NCI-H1436 treated with DMSO at 0.1 percent for 48 hours (cell line): ENCODE measurements around the gene CELSR1.

Experiments
- DNase-seq: peaks from one replicate; lab custom pipeline; 2025; lab: John Stamatoyannopoulos, UW

The CELSR1 gene

DNA sequence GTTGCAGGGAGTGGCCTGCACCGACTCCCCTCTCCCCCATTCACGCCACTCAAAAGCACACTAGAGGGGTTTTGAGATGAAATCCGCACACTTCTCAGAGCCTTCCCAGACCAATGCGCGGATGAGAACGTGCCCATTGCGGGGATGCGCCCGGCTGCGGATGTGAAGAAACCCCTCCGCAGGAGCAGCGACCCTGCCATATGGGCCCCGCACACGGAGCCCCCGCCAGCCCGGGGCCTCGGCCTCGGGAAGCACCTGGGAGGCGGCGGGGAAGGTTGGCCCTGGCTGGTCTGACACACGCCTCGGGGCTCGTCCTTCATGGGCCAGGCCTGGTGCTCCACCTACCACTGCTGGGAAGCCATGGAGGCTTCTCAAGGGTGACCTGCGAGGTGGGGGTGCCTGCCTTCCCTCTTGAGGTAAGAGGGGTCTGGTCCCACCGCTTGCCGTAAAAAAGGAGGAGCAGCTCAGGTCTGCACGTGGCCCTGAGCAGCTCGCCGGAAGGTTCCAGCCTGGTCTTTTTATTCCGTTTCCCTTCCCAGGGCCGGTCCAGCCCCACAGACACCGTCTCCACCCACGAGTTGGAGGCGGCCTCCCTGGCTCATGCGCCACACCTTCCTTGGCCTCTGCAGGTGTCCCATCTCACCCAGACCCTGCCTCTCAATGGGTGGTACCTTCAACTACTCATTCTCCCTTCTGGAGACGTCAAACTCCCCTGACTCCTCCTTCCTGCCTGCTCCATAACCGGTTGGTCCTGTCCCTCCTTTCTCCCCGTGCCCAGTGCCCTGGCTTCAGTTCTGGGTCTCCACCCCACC is 162.6 kb downstream of the CELSR1 start:
- no peak for DNase-seq

DNA sequence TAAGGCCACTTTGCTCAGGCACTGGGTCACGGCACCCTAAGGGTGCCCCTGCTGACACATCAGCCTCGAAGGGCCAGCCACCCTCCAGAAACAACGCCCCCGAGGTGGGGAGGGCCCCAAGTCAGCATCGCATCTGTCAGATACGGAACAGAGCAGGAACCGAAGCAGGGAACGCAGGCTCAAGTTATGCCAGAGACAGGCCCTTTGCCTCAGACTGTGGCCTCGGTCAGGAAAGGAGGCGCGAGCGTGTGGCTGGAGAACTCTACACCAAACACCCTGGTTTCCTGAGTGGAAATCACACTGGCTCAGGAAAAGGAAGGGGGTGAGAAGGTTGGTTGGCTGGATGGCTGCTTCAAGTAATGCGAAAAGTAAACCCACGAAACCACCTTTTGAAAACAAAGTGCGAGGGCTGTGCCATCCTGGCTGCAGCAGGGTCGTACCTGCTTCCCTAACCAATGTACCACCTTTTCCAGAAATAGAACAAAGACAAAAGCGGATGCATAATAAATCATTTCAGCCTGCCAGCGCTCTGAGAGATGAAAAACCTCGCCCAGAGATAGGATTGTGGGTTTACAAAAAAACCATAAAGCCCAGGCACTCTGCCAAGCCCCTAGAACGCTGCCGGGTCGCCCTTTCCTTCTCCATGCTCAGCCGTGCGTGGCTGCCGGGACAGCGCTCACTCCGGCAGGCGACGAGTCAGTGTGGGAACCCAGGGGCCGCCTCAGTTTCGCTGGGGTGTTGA is 163.3 kb downstream of the CELSR1 start:
- no peak for DNase-seq

DNA sequence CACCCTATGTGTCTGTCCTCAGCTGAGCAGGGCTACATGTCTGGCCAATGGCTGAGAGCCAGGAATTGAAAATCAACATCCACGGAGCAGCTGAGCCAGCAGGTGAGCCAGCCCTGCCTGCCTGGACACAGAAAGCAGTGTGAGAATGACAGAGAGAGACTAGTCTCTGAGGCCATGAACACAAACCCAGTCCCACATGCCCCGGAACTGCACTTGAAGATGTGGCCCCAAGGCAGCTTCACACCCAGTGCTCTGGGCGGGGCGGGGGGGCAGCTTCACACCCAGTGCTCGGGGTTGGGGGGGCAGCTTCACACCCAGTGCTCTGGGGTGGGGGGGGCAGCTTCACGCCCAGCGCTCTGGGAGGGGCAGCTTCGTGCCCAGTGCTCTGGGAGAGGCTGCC is 164.3 kb downstream of the CELSR1 start:
- no peak for DNase-seq

DNA sequence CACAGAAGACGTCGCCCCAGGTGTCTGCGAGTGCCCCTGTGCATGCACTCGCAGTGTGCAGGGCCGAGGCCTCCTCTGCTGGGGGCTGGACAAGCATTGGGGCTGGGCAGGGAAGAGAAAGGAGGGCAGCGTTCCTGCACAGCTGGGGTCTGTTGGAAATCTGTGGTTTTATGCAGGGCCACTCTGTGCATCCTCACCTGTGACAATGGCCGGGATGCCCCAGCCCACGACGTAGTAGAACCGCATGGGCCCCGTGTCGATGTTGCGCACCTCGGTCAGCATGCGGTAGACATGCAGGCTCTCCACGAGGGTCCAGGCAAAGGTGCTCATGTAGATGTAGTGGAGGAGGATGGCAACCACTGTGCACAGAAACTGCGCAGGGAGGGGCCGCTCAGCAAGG is 164.7 kb downstream of the CELSR1 start:
- no peak for DNase-seq

DNA sequence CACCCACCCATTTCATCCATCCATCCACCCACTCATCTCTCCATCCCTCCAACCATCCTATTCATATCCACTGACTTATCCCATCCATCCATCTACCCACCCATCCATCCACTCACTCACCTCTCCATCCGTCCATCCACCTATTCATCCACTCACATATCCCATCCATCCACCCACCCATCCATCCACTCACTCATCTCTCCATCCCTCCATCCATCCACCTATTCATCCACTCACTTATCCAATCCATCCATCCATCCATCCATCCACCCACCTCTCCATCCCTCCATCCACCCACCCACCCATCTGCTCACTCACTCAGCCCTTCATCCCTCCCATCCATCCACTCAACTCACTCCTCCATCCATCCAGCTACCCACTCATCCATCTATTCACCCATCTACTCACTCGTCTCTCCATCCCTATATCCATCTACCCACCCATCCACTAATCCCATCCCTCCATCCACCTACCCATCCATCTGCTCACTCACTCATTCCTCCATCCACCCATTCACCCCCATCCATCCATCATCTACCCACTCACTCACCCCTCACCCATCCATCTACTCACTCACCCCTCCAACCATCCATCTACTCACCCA is 165.7 kb downstream of the CELSR1 start:
- no peak for DNase-seq

DNA sequence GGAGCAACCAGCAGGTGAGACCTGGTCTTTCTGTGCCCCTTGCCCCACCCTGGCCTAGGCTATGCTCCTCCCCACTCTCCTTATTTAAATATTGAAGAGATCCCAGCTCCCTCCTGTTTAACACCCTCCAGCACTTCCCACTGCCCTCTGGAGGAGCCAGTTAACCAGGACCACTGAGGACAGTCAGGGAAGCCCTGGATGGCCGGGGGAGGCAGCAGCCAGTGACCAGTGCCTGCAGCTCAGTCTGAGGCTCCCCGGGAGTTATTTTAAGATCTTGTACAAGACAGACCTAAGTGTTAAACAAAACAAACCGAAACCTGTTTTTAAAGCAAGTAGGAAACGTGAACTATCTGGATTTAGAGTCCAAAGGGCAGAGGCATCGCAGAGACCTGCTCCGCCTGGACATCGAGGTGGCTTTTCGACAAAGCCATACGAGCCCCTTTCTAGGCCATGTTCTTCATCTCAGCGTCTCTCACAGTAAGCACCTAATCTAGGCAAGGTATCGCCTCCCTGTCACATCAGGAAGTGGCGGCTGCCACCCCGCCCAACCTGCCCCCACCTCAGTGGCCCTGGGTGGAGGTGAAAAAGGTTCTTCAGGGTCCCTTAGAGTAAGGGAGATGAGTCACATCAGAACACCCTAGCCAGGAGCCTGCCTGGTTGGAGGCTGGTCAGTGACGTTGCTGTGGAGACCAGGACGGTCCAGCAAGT is 166.7 kb downstream of the CELSR1 start:
- DNase-seq = no peak

DNA sequence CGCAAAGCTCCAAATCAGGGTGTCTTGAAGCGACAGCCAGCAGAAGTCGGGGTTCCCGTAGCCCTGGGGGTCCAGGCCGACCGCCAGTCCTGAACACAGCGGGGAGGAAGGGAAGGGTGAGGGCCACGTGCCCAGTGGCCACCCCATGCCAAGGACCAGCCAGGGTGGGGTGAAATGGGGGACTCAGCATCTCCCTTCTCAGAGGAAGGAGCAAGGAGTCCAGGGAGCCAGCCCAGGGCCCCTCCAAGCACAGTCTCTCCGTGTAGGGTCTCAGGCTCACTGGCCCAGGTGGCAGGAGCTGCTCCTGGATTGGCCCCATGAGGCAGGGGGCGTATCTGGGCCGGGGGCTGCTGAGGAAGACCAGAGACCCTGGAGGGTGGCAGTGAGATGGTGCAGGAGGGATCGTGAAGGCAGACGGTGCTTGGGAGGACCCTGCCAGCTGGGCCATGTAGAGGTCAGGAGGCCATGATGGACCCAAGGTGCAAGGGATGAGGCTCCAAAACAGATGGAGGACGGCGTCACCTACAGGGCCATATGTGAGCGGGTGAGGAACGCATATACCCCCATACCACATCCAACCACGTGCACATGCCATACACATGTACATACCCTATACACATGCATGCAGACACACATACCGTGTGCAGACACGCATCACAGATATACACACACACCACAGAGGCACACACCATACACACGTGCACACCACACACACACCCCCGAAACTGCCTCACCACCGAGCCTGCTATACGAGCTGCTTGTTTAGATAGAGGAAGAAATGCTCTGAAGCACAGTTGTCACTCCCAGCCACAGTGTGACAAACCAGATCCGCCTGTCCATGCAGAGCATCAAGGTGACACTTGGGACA is 167.5 kb downstream of the CELSR1 start:
- DNase-seq = no peak

DNA sequence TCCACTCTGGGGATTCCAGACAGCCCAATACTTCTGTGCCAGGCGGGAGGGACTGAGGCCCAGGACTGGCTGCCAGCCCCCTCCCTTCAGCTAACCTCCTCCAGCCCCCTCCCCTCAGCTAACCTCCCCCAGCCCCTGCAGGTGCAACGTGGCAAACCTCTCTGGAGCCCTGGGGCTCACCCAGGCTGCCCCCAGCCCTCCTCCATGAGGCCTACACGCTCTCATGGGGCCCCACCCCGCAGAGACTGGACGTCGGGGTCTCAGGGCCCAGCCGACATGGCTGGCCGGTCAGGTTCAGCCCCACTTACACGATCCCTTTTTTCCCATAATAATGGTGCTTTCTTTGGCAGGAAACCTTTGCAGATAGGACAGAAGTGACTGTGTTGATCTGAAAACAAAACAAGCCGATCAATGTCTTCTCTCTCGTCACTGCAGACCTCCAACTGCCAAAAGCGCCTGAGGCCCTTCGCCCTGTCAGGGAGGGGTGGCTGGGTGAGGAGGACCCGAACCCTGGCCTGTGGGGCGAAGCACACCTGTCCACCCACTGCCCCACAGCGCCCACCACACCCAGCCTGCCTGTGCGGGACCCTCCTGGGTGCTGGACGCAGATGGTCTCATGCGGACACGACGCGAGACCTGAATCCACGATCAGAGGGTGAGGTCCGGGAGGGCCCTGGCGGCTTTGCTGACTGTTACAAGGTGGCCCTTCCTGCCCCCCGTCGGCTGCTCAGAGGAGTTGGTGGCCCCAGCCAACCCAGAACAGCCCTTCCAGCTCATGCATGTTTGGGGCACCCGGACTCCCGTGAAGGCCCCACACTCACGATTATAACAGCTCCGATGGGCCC is 168.3 kb downstream of the CELSR1 start:
- DNase-seq = no peak

DNA sequence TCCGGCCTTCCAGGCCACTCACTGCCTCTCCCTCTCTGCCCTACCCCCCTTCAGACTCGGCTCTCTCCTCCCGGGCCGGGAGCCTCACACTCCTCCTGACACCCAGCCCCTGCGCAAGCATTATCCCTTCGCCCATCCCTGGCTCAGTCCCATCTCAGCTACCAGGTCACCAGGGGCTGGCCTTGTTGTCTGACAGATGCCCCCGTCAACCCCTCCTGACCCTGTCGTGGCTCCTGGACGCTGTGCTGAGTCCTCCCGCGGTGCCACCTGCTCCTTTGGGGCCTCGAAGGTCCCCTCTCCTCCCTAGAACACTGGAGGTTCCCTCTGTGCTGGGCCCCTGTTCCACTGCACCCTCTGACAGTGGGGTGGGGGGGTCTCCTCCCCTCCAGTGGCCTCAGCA is 169.0 kb downstream of the CELSR1 start:
- no peak for DNase-seq

DNA sequence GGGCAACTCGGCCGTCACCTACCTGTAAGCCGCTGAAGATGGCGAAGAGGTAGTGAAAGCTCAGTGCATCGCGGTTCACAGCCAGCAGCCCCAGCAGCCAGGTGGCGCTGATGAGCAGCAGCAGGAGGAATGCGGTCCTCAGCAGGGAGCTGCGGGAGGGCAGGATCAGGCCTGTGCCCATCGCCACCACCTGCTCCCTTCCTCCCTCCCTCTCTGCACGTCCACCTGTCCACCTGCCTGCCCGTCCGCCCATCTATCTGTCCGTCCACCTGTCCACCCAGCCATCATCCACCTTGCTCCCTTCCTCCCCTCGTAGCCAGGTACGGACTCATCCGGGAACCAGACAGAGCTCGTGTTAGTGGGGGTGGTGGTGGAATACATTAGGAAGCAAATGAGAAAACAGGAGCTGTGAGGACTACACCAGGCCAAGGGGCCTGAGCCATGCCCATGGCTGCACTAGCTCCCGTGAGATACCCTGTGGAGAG is 169.7 kb downstream of the CELSR1 start:
- no peak for DNase-seq

DNA sequence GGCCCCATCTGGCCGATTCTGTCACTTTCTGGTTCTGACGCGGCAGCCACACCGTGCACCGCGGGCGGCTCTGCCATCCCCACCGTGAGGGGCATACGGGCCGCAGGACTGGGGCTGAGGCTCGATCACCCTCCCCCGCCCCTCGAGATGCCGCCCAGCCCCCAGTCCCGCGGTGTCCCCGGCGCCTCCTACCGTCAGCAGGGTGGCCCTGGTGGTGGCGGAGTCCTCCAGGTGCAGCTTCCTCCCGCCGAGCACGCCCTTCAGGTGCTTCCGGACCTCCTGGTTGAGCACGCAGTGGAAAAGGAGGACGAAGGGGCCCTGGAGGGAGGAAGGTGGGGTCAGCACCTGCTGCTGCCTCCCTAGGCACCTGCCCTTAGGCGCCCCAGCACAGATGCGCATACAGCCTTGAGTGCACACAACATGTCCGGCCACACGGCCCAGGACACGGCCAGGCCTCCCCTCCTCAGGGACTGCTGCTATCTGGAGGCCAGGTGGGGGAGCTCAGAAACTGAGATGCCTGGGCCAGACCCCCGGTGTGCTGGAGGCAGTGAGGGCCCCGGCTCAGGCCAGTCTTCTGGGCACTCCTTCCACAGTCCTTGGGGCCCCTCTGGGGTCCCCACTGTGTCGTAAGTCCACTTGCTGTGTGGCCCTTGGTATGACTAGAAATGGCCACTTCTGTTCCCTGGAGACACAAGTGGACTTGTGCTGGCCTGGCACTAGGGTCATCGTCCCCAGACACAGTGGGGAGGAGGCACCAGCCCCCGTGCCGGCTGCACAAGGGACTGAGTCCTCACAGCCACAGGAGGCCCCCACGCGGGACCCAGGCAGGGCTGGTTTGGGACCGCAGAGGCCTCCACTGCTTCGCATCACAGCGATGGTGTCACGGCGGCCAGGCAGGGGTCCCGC is 170.4 kb downstream of the CELSR1 start:
- no peak for DNase-seq

DNA sequence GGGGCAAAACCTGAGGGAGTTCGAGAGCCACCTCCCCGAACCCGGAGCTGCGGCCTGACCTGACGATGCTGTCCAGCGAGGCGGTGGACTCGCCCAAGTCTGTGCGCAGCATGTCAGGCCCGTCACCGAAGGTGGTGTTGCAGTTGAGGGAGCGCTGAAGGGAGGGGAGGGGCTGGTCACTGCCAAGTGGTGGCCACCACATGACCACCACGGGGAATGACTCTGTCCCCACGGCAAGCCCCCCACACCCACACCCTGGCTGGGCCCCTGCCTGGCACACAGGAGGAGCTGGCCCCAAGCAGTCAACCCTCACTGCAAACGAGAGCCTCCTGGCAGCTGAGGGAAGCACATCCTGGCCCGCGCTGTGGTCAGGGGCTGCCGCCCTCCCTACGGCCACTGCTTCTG is 171.1 kb downstream of the CELSR1 start:
- no peak for DNase-seq

DNA sequence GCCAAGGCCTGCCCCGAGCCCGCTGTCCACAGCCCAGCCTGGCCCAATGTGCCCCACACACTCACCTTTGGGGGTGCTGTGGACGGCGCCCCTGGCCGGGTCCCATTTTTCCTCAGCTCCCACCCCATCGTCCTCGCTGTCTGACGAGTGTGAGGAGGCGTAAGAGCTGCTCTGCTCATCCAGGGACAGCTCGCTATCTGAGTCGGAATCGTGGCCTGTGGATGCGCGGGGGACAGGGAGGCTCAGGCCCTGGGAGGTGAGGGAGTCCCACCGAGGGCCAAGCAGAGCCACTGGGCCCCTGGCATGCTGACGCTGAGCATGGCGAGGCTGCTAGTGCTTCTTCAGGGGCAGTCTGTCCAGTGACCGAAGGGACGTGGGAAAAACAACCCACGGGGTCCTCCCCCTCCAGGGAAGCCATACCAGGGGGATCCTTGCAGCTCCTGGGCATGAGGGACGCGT is 172.2 kb downstream of the CELSR1 start:
- DNase-seq = no peak

DNA sequence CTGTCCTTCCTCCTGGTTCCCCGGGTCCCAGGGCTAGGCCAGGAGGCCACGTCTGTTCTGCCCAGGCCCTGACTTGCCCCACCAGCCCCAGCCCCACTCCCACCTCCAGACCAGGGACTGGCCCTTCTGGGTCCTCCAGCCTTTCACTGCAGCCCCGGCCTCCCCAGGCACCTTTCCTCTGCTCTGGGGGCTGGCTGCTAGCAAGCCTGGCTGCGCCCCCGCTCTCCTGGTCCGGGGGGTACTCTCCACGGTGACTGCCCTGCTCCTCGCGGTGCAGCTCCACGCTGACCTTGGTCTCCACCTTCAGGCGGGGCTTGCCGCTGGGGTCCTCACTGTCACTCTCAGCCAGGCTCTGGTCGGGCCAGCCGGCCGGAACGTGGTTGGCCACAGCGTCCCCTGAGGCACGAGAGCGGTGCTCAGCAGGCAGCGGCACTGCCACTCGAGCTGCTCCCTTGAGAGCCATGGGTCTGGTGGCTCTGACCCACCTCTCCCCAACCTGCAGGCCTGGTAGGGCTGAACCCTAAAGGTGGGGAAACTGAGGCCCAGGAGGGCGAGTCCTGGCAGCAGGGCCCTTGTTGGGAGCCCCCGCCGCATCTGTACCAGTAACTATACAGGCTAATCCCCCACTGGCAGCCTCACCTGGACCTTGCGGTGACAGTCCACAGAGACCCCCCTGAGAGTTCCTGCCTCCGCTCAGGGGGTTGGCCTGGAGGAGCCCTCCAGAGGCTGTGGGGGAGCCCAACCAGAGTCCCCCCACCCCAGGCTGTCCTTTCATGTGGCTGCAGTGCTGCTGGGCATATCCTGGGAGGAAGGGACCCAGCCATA is 172.9 kb downstream of the CELSR1 start:
- no peak for DNase-seq

DNA sequence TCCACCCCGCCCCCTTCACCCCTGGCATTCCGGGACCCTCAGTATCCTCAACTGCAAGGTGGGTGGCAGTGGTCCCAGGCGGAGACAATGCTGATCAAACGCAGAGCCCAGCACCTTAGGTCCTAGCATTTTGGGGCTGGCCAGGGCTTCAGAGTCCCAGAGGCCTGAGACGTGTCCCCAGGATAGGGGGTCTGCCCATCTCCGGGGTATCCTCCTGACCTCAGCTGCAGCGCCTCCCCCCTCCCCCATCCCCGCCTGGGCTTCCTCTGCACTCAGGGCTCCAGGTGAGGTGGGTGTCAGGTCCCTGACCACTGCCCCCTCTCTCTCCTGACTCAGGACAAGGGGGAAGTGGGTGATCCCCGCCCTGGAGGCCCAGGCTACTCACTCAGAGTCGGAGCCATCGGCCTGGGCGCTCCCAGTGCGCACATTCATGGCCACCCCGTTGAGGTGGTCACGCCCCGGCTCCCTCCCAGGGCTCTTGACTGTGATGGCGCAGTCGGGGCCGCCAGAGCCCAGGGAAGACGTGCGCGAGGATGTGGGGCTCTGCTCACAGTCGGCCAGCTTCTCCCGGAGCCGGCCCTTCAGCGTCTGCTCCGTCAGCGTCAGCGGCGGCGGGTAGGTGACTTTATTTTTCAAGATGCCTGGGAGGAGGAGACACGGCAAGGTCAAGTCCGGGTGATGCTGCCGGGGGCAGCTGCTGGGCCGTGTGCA is 173.7 kb downstream of the CELSR1 start:
- DNase-seq = no peak

DNA sequence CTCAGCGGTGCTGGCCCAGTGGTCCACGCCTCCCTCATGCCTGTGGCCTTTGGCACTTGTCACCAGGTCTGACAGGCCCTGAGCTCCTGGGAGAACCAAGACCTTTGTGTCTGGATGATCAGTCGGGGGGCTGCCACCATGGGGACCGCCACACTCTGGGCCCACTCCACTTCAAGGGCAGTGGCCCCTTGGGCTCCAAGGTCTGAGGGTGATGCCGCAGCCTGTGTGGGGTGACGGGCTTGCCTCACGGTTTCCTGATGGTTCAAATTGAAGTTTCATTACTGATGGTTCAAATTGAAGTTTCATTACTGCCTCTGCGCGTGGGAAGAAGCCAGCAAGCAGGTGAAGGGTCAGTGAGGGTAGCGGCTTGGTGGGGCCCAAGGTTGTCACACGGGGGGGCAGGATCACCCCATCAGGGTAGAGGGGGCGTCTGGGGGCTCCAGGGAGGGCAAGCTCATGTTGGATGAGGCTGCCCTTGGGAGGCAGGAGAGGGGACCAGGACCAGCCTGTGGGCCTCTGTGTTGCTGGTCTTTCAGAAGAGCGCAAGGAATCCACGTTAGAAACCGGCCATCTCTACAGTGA is 174.4 kb downstream of the CELSR1 start:
- DNase-seq = no peak

DNA sequence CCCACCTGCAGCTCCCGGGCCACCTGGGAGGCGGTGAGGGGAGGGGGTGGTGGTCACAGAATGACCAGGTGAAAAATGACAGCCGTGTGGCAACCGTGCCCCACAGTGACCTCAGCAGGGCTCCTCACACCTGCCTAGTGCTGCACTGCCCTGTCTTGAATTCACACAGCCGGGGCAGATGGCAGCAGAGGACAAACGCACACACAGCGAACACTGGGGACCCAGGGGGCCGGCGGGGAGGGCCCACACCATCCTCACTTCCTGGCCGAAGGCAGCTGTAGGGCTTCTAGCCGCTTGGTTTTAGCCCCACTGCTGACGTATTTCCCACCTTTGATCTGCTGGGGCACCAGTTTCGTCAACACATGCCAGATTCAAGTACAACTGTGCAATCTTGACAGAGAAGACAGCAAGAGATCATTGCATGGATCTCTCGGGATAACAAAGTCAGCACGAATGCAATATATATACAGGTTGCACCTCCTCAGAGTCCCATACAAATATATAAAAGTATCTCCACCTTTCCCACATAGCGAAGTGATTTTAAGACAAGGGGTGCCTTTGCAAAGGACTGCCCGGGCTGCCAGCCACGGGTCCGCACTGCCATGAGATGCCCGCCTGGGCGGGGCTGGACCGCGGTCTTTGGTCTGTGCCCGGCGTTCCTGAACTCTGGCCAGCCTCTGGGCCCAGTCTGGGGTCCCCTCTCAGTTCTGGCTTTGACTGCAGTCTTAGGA is 175.1 kb downstream of the CELSR1 start:
- no peak for DNase-seq
